Effector memory CD8-positive, alpha-beta T cell (primary cell): Measurements from ENCODE around the gene NR6A1.
A peak's percentile ranks its signal among the peaks of the same experiment; 100 is the strongest.

Experiments used
- ATAC-seq: fragments of 150-1000 bp; cut with Tn5 transposase; replicated peaks from 2 replicates; pipeline ENCODE4 v1.10.0; 2021; ENCODE audit warnings: mild to moderate bottlenecking, moderate library complexity
- DNase-seq, 3 experiments: peaks; one replicate each; pipeline ENCODE4 v3.0.0; 2021
- H3K27ac Mint-ChIP-seq, 2 donors: one replicate each; pipeline ENCODE4 v1.8.0; 2022; ENCODE audit warnings: mild to moderate bottlenecking in 2 of 2, mixed read lengths in 2 of 2, moderate library complexity in 2 of 2
- H3K27me3 Mint-ChIP-seq, 2 donors: one replicate each; pipeline ENCODE4 v1.8.0; 2022; ENCODE audit warnings: mixed read lengths in 2 of 2
- H3K36me3 Mint-ChIP-seq: one replicate; pipeline ENCODE4 v1.8.0; 2022; ENCODE audit warnings: mild to moderate bottlenecking, moderate library complexity, mixed read lengths; ENCODE audit not compliant: insufficient read depth
- H3K4me1 Mint-ChIP-seq, 2 donors: one replicate each; pipeline ENCODE4 v1.8.0; 2022; ENCODE audit warnings: low read depth in 2 of 2, mixed read lengths in 2 of 2
- H3K4me3 Mint-ChIP-seq, 2 donors: one replicate each; pipeline ENCODE4 v1.8.0; 2022; ENCODE audit warnings: mild to moderate bottlenecking in 2 of 2, mixed read lengths in 2 of 2, moderate library complexity in 2 of 2
- H3K9me3 Mint-ChIP-seq, 2 donors: one replicate each; pipeline ENCODE4 v1.8.0; 2022; ENCODE audit warnings: mixed read lengths in 2 of 2

Gene NR6A1

GRCh38 chr9:124530246-124530645 is 240.9 kb downstream of the NR6A1 start:
- no peak for DNase-seq
- H3K27ac Mint-ChIP-seq, result no peak overlapping the region
- H3K27me3 Mint-ChIP-seq, result peaks cover 0 to 7% of the 10 kb centered on the region in 2 donors
- no peak overlapping the region for H3K4me3 Mint-ChIP-seq
- H3K4me1 Mint-ChIP-seq, result no peaks in the 10 kb centered on the region
- ATAC-seq, result no peak
- H3K9me3 Mint-ChIP-seq, result no peaks in the 10 kb centered on the region
- H3K36me3 Mint-ChIP-seq, result peaks cover 2% of the 10 kb centered on the region

DNA sequence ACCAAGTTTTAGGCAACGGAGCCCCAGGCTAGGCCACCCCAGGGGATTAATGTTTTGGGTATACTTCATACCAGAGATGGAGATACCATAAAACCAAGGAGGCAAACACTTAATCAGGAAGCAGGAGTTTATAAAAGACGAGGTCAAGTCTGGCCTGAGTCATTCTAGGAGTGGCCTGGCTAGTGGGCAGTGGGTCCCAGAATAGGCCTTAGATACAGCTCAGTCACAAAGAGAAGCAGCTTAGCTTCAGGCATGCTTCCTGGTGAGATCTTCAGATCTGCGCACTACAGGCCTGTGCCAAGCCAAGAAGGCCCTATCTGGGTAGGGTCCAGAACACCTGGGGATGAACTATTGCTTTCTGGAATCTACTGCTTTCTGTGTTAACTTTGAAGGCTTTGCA is 243.3 kb downstream of the NR6A1 start:
- no peak overlapping the region for H3K4me3 Mint-ChIP-seq
- H3K9me3 Mint-ChIP-seq, result no peaks in the 10 kb centered on the region
- no peak for ATAC-seq
- no peaks in the 10 kb centered on the region for H3K4me1 Mint-ChIP-seq
- peaks cover under 1 to 9% of the 10 kb centered on the region in 2 donors for H3K27me3 Mint-ChIP-seq
- H3K27ac Mint-ChIP-seq, result no peak overlapping the region
- DNase-seq, result no peak
- H3K36me3 Mint-ChIP-seq, result no peaks in the 10 kb centered on the region

GRCh38 chr9:124526174-124526573 is 244.9 kb downstream of the NR6A1 start:
- DNase-seq (no peak), ATAC-seq (no peak)
- no peaks in the 10 kb centered on the region for H3K36me3 Mint-ChIP-seq
- no peaks in the 10 kb centered on the region for H3K9me3 Mint-ChIP-seq
- H3K27ac Mint-ChIP-seq, result peak overlapping the region in 1 of 2 donors; percentile 19
- H3K4me3 Mint-ChIP-seq, result no peak overlapping the region
- H3K27me3 Mint-ChIP-seq, result peaks cover 13 to 25% of the 10 kb centered on the region in 2 donors
- no peaks in the 10 kb centered on the region for H3K4me1 Mint-ChIP-seq

DNA sequence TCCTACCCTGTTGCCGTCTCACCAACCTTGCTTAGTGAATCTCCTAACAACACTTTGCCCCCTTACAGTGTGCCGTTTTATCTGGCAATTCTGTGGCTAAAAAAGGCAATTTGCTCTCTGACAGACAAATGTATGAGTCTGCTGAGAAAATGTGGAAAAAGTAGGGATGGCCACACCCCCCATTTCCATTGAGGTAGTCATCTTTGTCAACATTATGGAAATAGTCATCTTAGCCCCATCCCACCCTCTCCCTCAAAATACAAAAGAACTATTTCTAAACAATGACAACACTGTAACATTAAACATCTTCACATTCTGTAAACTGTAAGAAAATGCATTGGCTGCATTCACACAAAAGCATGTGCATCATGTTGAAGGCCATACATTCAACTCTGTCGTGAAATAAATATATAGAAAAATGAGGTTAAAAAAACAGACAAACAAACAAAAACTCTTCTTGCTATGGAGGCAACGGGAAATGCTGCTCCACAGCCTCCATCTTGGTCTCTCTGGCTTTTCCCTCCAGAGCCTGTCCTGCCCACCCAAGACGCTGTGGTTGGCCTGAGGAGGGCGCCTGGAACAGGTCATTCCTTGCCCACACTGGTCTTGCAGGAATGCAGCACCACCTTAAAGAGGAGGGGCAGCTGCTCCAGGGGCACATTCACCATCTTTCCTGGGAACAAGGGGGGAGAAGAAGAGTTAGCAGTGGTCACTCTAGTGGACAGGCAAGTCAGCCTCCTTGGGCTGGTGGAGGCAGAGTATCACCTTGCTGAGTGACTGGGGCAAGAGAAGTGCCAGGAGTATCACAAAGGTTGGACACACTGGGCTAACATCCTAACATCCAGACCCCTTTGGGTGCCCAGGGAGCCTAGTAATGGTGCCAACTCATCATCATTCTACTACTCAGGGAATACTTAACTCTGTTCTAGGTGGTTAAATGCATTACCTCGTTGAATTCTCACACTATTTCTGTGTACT is 248.7 kb downstream of the NR6A1 start:
- Mint-ChIP-seq H3K9me3 (no peaks in the 10 kb centered on the region), H3K36me3 (no peaks in the 10 kb centered on the region), H3K4me1 (no peaks in the 10 kb centered on the region), H3K27me3 (peaks cover 27 to 43% of the 10 kb centered on the region in 2 donors), H3K4me3 (no peak overlapping the region), H3K27ac (no peak overlapping the region)
- DNase-seq (no peak), ATAC-seq (no peak)

DNA sequence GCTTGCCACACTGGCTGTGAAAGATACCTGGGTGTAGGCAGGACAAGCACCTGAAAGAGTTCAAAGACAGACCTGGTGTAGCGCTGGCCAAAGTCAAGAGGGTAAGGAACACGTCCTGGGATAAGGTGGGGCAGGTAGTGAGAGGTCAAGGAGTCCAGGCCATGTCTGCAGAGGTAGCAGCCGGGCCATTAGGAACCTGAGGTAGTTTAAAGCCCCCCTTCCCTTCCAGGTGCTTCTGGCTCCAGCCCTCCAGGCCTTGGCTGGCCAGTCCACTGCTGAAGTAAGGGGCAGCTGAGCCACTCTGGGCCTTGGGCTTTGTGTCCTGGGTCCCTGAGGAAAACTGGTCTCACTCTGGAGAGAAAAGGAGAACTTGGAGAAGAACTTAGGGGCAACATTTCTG is 250.0 kb downstream of the NR6A1 start:
- H3K9me3 Mint-ChIP-seq, result no peaks in the 10 kb centered on the region
- peaks cover 37 to 54% of the 10 kb centered on the region in 2 donors for H3K27me3 Mint-ChIP-seq
- H3K27ac Mint-ChIP-seq, result no peak overlapping the region
- H3K4me1 Mint-ChIP-seq, result no peaks in the 10 kb centered on the region
- H3K36me3 Mint-ChIP-seq, result no peaks in the 10 kb centered on the region
- DNase-seq (no peak), ATAC-seq (no peak)
- no peak overlapping the region for H3K4me3 Mint-ChIP-seq

DNA sequence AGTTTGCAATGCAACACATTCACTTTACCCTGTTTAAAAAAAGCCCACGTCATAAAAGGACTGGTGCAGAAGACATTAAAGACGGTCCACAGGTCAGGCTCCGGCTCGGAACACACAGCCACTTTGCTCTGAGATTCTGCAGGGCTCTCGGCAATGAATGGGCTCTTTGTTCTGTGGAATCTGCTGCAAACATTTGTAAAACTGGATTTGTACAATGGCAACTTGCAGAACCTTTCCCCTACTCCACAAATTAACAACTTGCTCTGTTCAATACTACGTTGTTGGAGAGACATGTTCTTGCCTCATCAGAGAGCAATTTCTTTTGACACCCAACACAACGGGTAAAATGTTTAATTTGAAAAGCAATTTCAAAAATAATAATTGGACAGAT is 250.9 kb downstream of the NR6A1 start:
- Mint-ChIP-seq H3K9me3 (no peaks in the 10 kb centered on the region), H3K36me3 (no peaks in the 10 kb centered on the region)

DNA sequence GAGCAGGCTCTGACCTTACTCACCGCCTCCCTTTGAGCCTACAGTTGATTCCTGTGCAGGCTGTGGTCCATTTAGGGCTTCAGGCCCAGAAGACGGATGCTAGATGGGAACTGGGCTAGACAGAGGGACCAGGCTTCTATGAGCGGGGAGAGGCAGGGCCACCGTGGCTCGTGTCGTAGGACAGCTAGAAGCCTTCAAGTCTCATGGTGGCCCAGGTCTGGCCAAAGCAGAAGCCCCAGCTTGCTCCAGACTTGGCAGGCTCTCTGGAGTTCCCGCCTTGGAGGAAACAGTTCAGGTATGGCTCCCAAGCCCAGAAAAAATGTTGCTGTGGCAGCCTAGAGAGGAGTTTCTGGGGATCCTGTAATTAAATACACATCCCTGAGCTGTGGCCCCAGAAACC is 253.0 kb downstream of the NR6A1 start:
- Mint-ChIP-seq H3K27ac (no peak overlapping the region), H3K27me3 (peaks cover 37 to 59% of the 10 kb centered on the region in 2 donors), H3K4me1 (no peaks in the 10 kb centered on the region), H3K9me3 (no peaks in the 10 kb centered on the region), H3K4me3 (no peak overlapping the region), H3K36me3 (no peaks in the 10 kb centered on the region)
- no peak for DNase-seq
- no peak for ATAC-seq

More for the DNA sequence above, 250.9 kb downstream of the NR6A1 start:
- no peak overlapping the region for H3K27ac Mint-ChIP-seq
- H3K4me3 Mint-ChIP-seq, result no peak overlapping the region
- DNase-seq (no peak), ATAC-seq (no peak)
- peaks cover 37 to 54% of the 10 kb centered on the region in 2 donors for H3K27me3 Mint-ChIP-seq
- no peaks in the 10 kb centered on the region for H3K4me1 Mint-ChIP-seq

- ATAC-seq, result no peak
- H3K36me3 Mint-ChIP-seq, result no peaks in the 10 kb centered on the region
- no peaks in the 10 kb centered on the region for H3K4me1 Mint-ChIP-seq
- peaks cover 35 to 60% of the 10 kb centered on the region in 2 donors for H3K27me3 Mint-ChIP-seq
- no peak overlapping the region for H3K4me3 Mint-ChIP-seq
- no peak overlapping the region for H3K27ac Mint-ChIP-seq
- DNase-seq, result no peak
- H3K9me3 Mint-ChIP-seq, result no peaks in the 10 kb centered on the region
These were observed 253.5 kb downstream of the NR6A1 start for GRCh38 chr9:124517600-124517999.

DNA sequence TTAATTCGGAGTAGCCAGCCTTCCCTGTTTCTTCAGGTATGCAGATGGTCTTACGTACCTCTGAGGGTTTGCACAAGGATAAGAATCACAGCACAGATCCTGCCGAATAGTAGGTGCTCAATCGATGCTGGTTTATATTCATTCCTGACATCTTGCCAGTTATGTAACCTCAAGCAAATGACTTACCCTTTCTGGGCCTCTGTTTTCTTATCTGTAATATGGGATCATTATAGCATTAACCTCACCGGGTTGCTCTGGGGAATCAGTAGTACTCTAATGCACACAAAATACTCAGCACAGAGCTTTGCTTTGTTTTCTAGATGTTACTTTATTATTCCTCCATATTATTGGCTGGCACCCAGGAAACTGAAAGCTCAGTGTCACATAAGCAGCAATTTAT is 256.2 kb downstream of the NR6A1 start:
- Mint-ChIP-seq H3K4me3 (no peak overlapping the region), H3K4me1 (peaks cover 0 to 4% of the 10 kb centered on the region in 2 donors), H3K27ac (no peak overlapping the region), H3K9me3 (no peaks in the 10 kb centered on the region), H3K36me3 (no peaks in the 10 kb centered on the region), H3K27me3 (peaks cover 19 to 54% of the 10 kb centered on the region in 2 donors)
- DNase-seq, result no peak
- no peak for ATAC-seq

DNA sequence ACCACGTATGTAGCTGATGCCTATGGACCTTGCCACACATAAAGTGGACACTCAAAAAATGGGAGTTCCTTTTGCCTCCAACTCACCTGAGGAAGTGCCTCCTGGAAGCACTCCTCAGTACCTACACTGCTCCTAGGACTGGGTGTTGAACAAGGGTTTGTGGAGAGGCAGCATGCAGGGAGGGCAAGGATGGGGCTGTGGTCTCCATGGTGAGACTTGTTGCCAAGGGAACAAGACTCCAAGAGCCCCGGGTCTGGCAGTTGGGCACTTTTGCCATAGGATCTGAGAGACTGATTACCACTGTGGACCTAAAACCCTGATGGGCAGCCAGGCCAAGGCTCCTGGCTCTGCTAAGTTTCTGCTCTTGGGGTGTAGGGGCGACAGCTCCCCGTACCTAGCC is 257.0 kb downstream of the NR6A1 start:
- peaks cover 0 to 4% of the 10 kb centered on the region in 2 donors for H3K4me1 Mint-ChIP-seq
- no peak overlapping the region for H3K27ac Mint-ChIP-seq
- no peak overlapping the region for H3K4me3 Mint-ChIP-seq
- ATAC-seq (no peak), DNase-seq (no peak)
- no peaks in the 10 kb centered on the region for H3K36me3 Mint-ChIP-seq
- H3K27me3 Mint-ChIP-seq, result peaks cover 17 to 54% of the 10 kb centered on the region in 2 donors
- H3K9me3 Mint-ChIP-seq, result no peaks in the 10 kb centered on the region

DNA sequence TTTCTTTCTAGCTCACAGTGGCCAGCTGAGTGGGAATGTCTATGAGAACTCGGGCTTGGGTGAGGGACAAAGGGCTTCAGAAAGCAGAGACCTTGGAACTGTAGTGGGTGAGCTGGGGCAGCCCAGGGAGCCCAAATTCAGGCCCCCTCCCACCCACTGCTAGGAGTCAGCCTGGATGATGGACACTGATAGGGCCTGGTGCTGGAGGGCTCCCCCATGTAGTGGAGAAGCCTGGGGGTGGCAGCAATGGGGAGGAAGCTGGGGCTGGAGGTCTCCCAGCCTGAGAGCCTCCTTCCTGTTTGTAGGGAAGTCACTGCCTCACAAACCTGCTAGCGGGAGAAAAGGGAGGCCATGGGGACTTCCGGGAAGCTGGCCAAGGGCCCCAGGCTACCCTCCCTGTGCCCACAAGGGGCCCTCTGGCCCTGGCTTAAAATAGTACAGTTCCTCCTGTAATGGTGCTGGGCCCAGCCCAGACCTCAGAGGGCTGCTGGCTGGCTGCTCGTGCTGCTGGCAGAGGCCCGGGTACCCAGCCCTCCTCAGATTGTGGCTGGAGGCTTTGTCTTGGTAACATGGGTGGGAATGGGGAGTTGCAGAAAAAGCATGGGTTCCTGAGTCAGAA is 257.6 kb downstream of the NR6A1 start:
- Mint-ChIP-seq H3K4me1 (peaks cover 0 to 4% of the 10 kb centered on the region in 2 donors), H3K9me3 (no peaks in the 10 kb centered on the region)

GRCh38 chr9:124512806-124513204 is 258.3 kb downstream of the NR6A1 start:
- Mint-ChIP-seq H3K4me3 (no peak overlapping the region), H3K9me3 (no peaks in the 10 kb centered on the region), H3K4me1 (peaks cover 0 to 4% of the 10 kb centered on the region in 2 donors), H3K27me3 (peaks cover 17 to 47% of the 10 kb centered on the region in 2 donors), H3K36me3 (no peaks in the 10 kb centered on the region), H3K27ac (no peak overlapping the region)
- no peak for ATAC-seq
- DNase-seq, result no peak

More for the DNA sequence above, 257.6 kb downstream of the NR6A1 start:
- Mint-ChIP-seq H3K27ac (no peak overlapping the region), H3K4me3 (no peak overlapping the region), H3K36me3 (no peaks in the 10 kb centered on the region), H3K27me3 (peaks cover 17 to 53% of the 10 kb centered on the region in 2 donors)
- DNase-seq (no peak), ATAC-seq (no peak)

- no peaks in the 10 kb centered on the region for H3K36me3 Mint-ChIP-seq
- peaks cover 19 to 47% of the 10 kb centered on the region in 2 donors for H3K27me3 Mint-ChIP-seq
- H3K4me3 Mint-ChIP-seq, result no peak overlapping the region
- H3K4me1 Mint-ChIP-seq, result peaks cover 0 to 4% of the 10 kb centered on the region in 2 donors
- no peak for ATAC-seq
- H3K27ac Mint-ChIP-seq, result no peak overlapping the region
- no peak for DNase-seq
- no peaks in the 10 kb centered on the region for H3K9me3 Mint-ChIP-seq
These were observed 259.0 kb downstream of the NR6A1 start for GRCh38 chr9:124511891-124512805.
